Spleen (tissue), 11 donors: ENCODE data around the gene AGBL1. TPM values are rescaled to one million over a fixed set of nuclear protein-coding genes. Genes with fewer than 3 reads are reported as not detected.

Source experiments
- DNase-seq: peaks from one replicate; pipeline ENCODE4 v3.0.0-alpha.2; 2020
- H3K27ac ChIP-seq, 8 donors: fragments of 200-600 bp; sonication (generic) in 7 of 8; 1 replicate in 4 of 8; 2 replicates in 4 of 8; pipeline versions ENCODE4 v1.5.0 to v1.8.0; 2016 to 2021; ENCODE audit warnings: inconsistent platforms in 4 of 8, mild to moderate bottlenecking in 4 of 8, moderate library complexity in 1 of 8
- H3K27me3 ChIP-seq, 7 donors: fragments of 200-600 bp; sonication (generic) in 6 of 7; replicated peaks in 1 of 7; 1 replicate in 4 of 7; 2 replicates in 3 of 7; pipeline versions ENCODE4 v1.5.0 to v1.8.0; 2016 to 2021; ENCODE audit warnings: inconsistent platforms in 3 of 7, mild to moderate bottlenecking in 1 of 7
- H3K36me3 ChIP-seq, 6 donors: fragments of 200-600 bp; sonication (generic) in 5 of 6; 1 replicate in 4 of 6; 2 replicates in 2 of 6; pipeline versions ENCODE4 v1.5.0 to v1.8.0; 2016 to 2021; ENCODE audit warnings: inconsistent platforms in 2 of 6
- H3K4me1 ChIP-seq, 6 donors: fragments of 200-600 bp; sonication (generic) in 5 of 6; 1 replicate in 3 of 6; 2 replicates in 3 of 6; pipeline versions ENCODE4 v1.5.0 to v1.8.0; 2016 to 2021; ENCODE audit warnings: inconsistent platforms in 3 of 6
- H3K4me3 ChIP-seq, 8 donors: fragments of 200-600 bp; sonication (generic) in 7 of 8; 1 replicate in 4 of 8; 2 replicates in 4 of 8; pipeline versions ENCODE4 v1.5.0 to v1.8.0; 2016 to 2021; ENCODE audit warnings: inconsistent platforms in 4 of 8, mild to moderate bottlenecking in 4 of 8, moderate library complexity in 2 of 8
- H3K9me3 ChIP-seq, 8 donors: fragments of 200-600 bp; sonication (generic) in 7 of 8; 1 replicate in 4 of 8; 2 replicates in 4 of 8; pipeline versions ENCODE4 v1.5.0 to v1.8.0; 2016 to 2021; ENCODE audit warnings: inconsistent platforms in 4 of 8
- CTCF ChIP-seq, 11 experiments: fragments of 200-600 bp in 7 of 11; fragments of 450-650 bp in 4 of 11; sonication (generic) in 4 of 11; IDR thresholded peaks in 8 of 11; conservative IDR thresholded peaks in 3 of 11; 1 replicate in 7 of 11; 2 replicates in 4 of 11; pipeline versions ENCODE4 v1.4.0 to v1.8.0; 2016 to 2021; ENCODE audit warnings: antibody characterized with exemption in 11 of 11, inconsistent platforms in 4 of 11, mild to moderate bottlenecking in 1 of 11
- POLR2A ChIP-seq, 3 donors: fragments of 450-650 bp; IDR thresholded peaks; one replicate each; pipeline ENCODE4 v1.5.1; 2017; ENCODE audit warnings: antibody characterized with exemption in 3 of 3, mild to moderate bottlenecking in 1 of 3
- POLR2AphosphoS5 ChIP-seq, 3 donors: sonication (generic); formaldehyde crosslinking; IDR thresholded peaks; one replicate each; pipeline ENCODE4 v1.5.1; 2017; ENCODE audit warnings: antibody characterized with exemption in 3 of 3
- WGBS, 5 donors: extraction: QIAGEN DNeasy Blood & Tissue Kit in 3 of 5; methylation state at CpG; one replicate each; pipeline versions ENCODE4 v1.1.5 to v1.1.7; 2013 to 2018; 5-methylcytosine and 5-hydroxymethylcytosine counted together
- intact Hi-C: fragments of 100-400 bp; cut with DNase I; formaldehyde crosslinking; loops from one replicate; pipeline ENCODE4 v1.15.0; 2023; ENCODE audit warnings: low total_unique reads
- polyA plus RNA-seq, 3 donors: library from polyadenylated mRNA; stranded (reverse); fragments of 200-250 nt; gene quantifications; one replicate each; pipeline ENCODE4 v1.2.1, GENCODE V29; 2013
- total RNA-seq, 7 donors: library from RNA; depleted of rRNA in 3 of 7; stranded (reverse); fragments of >200 nt in 3 of 7; fragmentation: NEBNext Ultra II Directional in 4 of 7; extraction: Animal tissue kit (Norgen Biotek cat#: 25700) in 4 of 7; gene quantifications; one replicate each; pipeline versions ENCODE4 v1.1.0 to v1.2.1, GENCODE V29; 2016 to 2021
- donor health status: healthy with polysubstance abuse.
- donor health status: DM: no; HTN: no; CAD: no; lungs with moderate emphysema.
- donor health status: DM: no; HTN: no; CAD: no.
- donor health status: Bipolar disorder and iron deficiency.
- donor health status: healthy.
- donor health status: DM: no; HTN: no; CAD: no.
- donor health status: DM: yes; HTN: yes; CAD: no.

AGBL1 gene
- total and polyA plus RNA-seq, 10 donors, result not detected

DNA sequence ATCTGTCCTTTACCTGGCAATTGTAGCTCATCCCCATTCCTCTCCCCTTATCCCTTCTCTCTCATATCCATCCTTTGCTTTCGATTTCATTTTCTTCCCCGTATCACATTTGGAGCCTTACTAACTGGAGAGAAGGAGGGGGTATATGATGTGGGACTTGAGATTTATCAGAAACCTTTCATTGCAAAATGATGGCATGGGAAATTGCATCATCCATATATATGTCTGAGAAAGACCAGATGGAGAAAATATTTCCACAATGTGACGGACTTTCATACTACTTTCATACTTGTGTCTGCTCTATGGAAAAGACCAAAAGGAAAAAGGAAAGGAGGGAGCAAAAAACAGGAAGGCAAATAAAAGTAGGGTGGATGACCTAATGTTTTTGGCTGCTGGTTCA is 675.2 kb downstream of the AGBL1 start:
- no peak for TF ChIP-seq POLR2AphosphoS5 (IDR thresholded peaks at IDR 0.05)
- no peak for TF ChIP-seq POLR2A (IDR thresholded peaks at IDR 0.05)
- no peak for TF ChIP-seq CTCF (IDR thresholded peaks at IDR 0.05 in 8 of 11, conservative IDR thresholded peaks at IDR 0.05 in 3 of 11)
- H3K27me3 ChIP-seq, result no peaks in the 10 kb centered on the region
- intact Hi-C loops, result no loop called here
- no peak overlapping the region for H3K27ac ChIP-seq
- H3K9me3 ChIP-seq, result no peaks in the 10 kb centered on the region
- no peaks in the 10 kb centered on the region for H3K36me3 ChIP-seq
- H3K4me3 ChIP-seq, result no peak overlapping the region
- no peaks in the 10 kb centered on the region for H3K4me1 ChIP-seq
- DNase-seq, result no peak
- 62 to 80% (median 73%) methylated on average over 3 of the region's 3 CpGs for WGBS, 5 donors

GRCh38 chr15:86756688-86757087 is 677.0 kb downstream of the AGBL1 start:
- DNase-seq, result no peak
- WGBS, 5 donors, result 86 to 97% (median 90%) methylated on average over 3 of the region's 3 CpGs
- no peak for TF ChIP-seq CTCF (IDR thresholded peaks at IDR 0.05 in 8 of 11, conservative IDR thresholded peaks at IDR 0.05 in 3 of 11)
- H3K27ac ChIP-seq, result no peak overlapping the region
- intact Hi-C loops, result no loop called here
- no peaks in the 10 kb centered on the region for H3K36me3 ChIP-seq
- no peak overlapping the region for H3K4me3 ChIP-seq
- H3K9me3 ChIP-seq, result no peaks in the 10 kb centered on the region
- no peaks in the 10 kb centered on the region for H3K27me3 ChIP-seq
- no peaks in the 10 kb centered on the region for H3K4me1 ChIP-seq

GRCh38 chr15:86759800-86760523 is 680.3 kb downstream of the AGBL1 start:
- H3K27me3 ChIP-seq, result no peaks in the 10 kb centered on the region
- H3K9me3 ChIP-seq, result peaks cover 0 to 2% (median 0%) of the 10 kb centered on the region in 8 donors
- H3K27ac ChIP-seq, result no peak overlapping the region
- WGBS, 5 donors, result 59 to 73% (median 67%) methylated on average over 5 of the region's 5 CpGs
- H3K36me3 ChIP-seq, result no peaks in the 10 kb centered on the region
- H3K4me3 ChIP-seq, result no peak overlapping the region
- no peaks in the 10 kb centered on the region for H3K4me1 ChIP-seq
- DNase-seq, result no peak
- intact Hi-C loops, result no loop called here
- no peak for TF ChIP-seq POLR2A (IDR thresholded peaks at IDR 0.05)
- no peak for TF ChIP-seq CTCF (IDR thresholded peaks at IDR 0.05 in 8 of 11, conservative IDR thresholded peaks at IDR 0.05 in 3 of 11)
- no peak for TF ChIP-seq POLR2AphosphoS5 (IDR thresholded peaks at IDR 0.05)

DNA sequence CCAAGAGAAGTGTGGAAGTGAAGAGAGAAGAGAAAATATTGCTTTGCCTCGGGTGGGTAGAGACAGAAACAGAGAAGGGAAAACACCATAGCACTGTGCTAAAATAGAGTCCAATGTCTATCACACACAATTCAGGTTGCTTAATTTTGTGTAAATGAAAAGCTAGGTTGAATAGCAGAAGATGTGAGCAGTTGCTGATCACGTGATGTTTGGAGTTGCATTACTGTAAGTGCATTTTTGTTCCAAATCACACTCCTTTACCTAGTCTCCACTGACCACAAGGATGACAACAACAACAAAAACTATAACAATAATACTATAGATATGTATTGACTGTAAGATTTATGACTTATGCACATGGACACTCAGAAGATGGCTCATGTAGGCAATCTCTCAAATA is 683.2 kb downstream of the AGBL1 start:
- H3K27me3 ChIP-seq, result no peaks in the 10 kb centered on the region
- DNase-seq, result no peak
- TF ChIP-seq CTCF (IDR thresholded peaks at IDR 0.05 in 8 of 11, conservative IDR thresholded peaks at IDR 0.05 in 3 of 11) (no peak), POLR2A (IDR thresholded peaks at IDR 0.05) (no peak), POLR2AphosphoS5 (IDR thresholded peaks at IDR 0.05) (no peak)
- H3K9me3 ChIP-seq, result peaks cover 0 to 2% (median 0%) of the 10 kb centered on the region in 8 donors
- intact Hi-C loops, result no loop called here
- no peaks in the 10 kb centered on the region for H3K4me1 ChIP-seq
- no peaks in the 10 kb centered on the region for H3K36me3 ChIP-seq
- 37 to 57% (median 56%) methylated on average over 2 of the region's 2 CpGs for WGBS, 5 donors
- no peak overlapping the region for H3K4me3 ChIP-seq
- H3K27ac ChIP-seq, result no peak overlapping the region
